Stimulated activated CD8-positive, alpha-beta memory T cell treated with anti-CD3 and anti-CD28 coated beads, Interleukin-12 subunit alpha, Interleukin-12 subunit beta, amount 100 ng/mL, for 24 hours (primary cell): ENCODE data around the gene CRACDL.

Source experiments
- DNase-seq: peaks from one replicate; pipeline ENCODE4 v3.0.0-alpha.2; 2020; ENCODE audit errors: extremely low read depth

The CRACDL gene

DNA sequence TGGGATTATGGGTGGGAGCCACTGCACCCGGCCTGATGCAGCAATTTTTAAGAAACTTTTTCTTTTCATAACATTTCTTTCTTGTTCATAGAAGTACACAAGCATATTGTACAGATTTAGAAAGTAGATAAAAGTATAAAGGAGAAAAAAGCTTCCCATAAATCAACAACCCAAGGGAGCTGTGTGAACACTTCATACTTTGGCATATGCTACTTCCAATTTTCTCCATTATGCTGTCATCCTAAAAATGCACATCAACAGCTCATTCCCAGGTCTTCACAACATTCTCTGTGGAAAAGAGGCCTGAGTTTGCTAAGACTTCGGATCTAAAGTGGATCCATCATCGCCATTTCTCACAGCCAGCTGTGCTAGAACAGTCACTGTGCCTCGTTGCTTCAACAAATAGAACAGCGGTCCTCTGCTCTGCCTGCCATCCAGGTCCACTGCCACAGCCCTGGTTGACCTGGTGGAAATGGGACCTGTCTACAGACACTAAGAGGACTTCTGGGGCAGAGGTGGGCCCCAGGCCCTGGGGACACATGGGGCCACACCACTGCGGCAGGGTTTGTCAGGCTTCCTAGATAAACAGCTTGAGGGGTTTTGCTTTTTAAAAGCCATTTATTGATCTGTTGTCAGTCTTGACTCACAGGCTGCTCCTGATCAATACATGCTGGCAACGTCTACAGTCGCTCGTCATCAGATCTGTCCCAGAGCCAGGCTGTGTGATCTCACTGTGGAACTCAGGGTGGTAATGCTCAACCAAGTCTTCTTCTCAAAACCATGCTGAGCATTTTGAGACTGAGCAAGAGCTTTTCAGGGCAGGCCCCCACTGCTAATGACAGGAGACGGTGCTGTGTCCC lies 132.4 kb downstream of the CRACDL start:
- DNase-seq: no peak

DNA sequence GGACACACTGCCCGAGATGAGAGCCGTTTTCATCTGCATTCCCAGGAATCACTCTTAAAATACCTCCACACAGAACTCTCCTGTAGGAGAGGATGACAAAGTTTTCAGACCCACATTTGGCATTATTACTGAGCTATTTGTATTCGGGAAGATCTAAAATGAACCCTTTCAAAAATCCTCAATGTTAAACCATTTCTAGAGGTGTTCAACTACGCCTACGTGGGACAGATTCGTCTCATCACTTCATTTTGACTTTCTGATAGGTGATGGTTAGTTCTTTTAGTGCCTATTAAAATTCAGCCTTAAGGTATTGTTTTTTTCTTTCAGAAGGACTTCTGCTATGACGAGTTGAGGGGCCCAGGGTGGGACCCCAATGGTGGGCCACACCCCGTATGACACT lies 133.7 kb downstream of the CRACDL start:
- no peak for DNase-seq

- DNase-seq: no peak
These were observed 134.1 kb downstream of the CRACDL start for GRCh38 chr2:98801921-98802321.

DNA sequence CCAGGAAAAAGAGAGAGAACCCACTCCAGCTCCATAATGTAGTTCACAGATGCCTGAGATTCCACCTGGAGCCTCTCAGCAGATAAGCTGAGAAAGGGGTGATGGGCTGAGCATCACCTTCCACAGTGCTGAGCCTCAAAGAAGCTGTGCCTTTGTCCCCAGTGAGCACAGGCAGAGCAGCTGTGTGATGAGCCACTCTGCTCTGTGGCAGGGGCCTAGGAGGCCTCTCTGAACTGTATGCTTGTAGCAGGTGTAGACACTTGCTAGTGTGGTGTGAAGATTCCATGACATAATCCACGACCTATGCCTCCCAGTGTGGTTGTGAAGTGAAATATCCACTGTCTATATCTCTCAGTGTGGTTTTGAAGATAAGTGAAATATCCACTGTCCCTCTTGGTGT lies 134.7 kb downstream of the CRACDL start:
- no peak for DNase-seq

GRCh38 chr2:98800330-98801064 lies 135.5 kb downstream of the CRACDL start:
- DNase-seq: no peak

GRCh38 chr2:98799375-98800329 lies 136.4 kb downstream of the CRACDL start:
- no peak for DNase-seq

GRCh38 chr2:98796775-98797544 lies 139.1 kb downstream of the CRACDL start:
- no peak for DNase-seq

- DNase-seq: no peak
These were observed 139.9 kb downstream of the CRACDL start for GRCh38 chr2:98795891-98796676.

GRCh38 chr2:98793897-98794830 lies 141.9 kb downstream of the CRACDL start:
- DNase-seq: no peak

DNA sequence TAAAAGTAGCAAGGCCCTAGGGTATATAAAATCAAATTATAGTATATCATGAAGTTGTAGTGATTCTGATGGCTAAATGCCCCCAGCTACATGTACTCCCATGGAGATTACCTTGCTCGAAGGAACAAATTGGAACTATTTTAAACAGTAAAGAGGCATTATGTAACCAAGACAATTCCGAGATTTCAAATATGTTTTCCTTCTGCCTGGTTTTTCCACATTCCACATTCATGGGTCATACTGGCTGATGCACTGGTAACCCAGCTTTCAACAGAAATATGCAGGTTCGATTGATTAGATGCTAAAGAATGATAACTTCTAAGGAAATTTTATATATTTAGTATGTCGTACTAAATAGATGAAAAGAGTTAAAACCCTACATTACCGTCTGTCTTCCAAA lies 142.8 kb downstream of the CRACDL start:
- no peak for DNase-seq

GRCh38 chr2:98790221-98790620 lies 145.8 kb downstream of the CRACDL start:
- DNase-seq: no peak

- no peak for DNase-seq
These were observed 148.3 kb downstream of the CRACDL start for GRCh38 chr2:98787700-98788099.

DNA sequence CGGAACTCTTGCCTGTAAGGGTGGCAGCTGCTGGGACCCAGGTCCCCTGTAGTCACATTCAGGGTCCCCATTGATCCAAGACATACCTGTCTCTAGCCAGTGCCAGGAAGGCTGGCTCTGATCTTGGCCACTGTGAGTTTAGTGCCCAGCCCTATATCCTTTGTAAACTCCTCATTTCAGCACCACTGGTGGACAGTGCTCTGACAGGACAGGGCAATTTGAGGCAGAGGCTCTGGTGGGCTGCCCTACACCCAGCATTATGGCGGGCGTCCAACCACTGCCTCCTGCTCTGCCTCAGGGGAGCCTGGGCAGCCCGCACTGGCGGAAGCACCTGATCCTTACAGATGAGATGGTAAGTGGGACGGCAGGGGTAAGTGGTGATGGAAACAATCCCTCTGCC lies 149.8 kb downstream of the CRACDL start:
- no peak for DNase-seq

DNA sequence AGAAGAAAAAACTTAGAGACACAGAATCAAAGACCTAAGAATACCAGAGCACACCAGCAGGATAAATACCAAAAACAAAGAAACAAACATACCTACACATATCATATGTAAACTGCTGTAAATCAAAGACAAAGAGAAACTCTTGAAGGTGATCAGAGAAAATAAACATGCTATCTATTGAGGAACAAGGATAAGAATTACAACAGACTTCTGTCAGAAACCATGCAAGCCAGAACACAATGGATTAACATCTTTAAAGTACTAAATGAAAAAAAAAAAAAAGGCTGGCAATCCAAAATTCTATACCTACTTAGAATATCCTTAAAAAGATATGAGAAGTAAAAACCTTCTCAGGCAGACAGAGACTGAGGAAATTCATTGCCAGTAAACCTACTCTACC lies 153.5 kb downstream of the CRACDL start:
- DNase-seq: no peak

DNA sequence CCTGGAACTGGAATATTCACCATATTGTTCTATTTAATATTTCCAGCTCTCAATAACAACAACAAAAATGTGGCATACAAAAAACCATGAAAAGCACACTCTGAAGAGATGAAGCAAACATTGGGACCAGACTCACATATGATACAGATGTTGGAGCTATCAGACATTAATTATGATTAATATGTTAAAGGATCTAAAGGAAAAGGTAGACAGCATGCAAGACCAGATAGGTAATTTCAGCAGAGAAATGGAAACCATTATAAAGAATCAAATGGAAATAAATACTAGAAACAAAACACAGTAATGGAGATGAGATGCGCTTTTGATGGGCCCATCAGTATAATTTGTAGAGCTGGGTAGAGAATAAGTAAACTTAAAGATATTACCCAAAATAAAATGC lies 154.2 kb downstream of the CRACDL start:
- no peak for DNase-seq

- no peak for DNase-seq
These were observed 157.1 kb downstream of the CRACDL start for GRCh38 chr2:98778741-98779483.

- DNase-seq: no peak
These were observed 157.9 kb downstream of the CRACDL start for GRCh38 chr2:98778151-98778550.

- no peak for DNase-seq
These were observed 158.3 kb downstream of the CRACDL start for GRCh38 chr2:98777710-98778109.

DNA sequence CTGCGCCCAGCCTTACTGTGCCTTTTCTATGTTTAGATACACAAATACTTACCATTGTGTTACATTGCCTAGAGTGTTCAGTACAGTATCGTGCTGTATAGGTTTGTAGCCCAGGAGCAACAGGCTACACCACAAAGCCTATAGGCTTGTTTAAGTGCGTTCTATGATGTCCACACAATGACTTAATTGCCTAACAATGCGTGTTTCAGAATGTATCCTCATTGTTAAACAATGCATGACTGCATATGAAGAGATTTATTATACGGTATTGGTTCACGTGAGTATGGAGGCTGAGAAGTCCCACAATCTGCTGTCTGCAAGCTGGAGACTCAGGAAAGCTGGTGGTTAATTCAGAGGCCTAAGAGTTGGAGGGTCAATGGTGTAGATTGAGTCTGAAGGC lies 158.9 kb downstream of the CRACDL start:
- no peak for DNase-seq
